GM21528 (cell line): Measurements from ENCODE around the gene GJD3.

Experiments
- ATAC-seq: cut with Tn5 transposase; IDR thresholded peaks from one replicate; pipeline ENCODE4 v1.9.1; 2021; ENCODE audit warnings: mild to moderate bottlenecking, moderate library complexity; ENCODE audit not compliant: unreplicated experiment, low FRiP score

GJD3 gene

DNA sequence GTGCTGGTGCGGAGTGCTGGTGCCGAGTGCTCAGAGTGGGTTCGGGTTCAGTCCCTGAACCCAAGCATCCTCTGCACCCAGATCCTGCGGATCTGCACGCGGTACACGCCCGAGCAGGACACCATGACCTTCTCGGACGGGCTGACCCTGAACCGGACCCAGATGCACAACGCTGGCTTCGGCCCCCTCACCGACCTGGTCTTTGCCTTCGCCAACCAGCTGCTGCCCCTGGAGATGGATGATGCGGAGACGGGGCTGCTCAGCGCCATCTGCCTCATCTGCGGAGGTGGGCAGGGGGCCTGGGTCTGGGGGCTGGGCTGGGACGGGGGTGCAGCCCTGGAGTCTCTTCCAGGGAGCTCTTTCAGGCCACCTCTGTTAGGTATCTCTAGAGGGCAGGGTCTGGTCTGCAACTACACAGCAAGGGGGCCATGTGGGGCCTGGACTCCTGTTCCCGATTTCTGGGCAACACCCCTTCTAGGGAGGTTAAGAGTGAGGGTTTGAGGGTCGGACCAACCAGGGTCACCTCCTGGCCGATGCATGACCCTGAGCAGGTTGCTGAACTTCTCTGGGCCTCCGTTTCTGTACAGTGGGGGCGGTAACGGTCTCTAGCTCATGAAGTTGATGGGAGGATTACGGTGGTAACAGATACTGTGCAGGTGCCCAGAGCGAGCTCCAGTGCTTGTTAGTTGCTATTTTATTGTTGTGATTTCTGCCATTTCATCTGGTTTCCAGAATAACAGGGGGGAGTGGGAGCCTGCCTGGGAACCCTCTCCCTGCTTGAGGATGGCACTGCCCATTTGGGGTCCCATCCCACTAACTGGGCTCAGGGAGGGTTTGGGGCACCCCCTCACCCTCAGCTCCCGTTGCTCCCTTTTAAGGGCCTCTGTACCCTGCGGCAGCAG lies 10.1 kb downstream of the GJD3 start:
- ATAC-seq = no peak

DNA sequence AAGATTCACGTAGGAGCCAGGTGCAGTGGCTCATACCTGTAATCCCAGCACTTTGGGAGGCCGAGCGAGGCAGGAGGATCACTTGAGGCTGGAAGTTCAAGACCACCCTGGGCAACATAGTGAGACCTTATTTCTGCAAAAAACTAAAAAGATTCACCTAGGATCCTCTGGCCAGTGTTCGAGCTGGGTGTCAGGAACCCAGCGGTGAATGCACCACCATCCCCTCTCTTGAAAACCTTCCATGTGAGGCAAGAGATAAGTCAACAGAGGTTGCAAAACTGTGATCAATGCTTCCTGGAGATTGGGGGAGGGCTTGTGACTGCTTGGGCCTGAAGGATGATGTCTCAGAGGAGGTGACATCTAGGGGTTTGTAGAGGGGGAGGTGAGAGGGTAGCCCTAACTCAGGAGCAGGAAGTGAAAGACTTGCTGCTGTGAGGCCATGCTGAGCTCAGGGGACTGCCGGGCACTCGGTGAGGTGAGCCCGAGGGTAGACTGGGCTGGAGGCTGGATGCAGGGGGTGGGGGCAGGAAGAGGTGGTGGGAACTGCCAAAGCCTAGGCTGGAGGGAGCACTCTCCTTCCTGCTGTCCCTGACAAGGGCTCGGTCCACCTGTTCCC lies 11.7 kb downstream of the GJD3 start:
- no peak for ATAC-seq

- no peak for ATAC-seq
Observed at GRCh38 chr17:40352237-40352778, 12.2 kb downstream of the GJD3 start.

DNA sequence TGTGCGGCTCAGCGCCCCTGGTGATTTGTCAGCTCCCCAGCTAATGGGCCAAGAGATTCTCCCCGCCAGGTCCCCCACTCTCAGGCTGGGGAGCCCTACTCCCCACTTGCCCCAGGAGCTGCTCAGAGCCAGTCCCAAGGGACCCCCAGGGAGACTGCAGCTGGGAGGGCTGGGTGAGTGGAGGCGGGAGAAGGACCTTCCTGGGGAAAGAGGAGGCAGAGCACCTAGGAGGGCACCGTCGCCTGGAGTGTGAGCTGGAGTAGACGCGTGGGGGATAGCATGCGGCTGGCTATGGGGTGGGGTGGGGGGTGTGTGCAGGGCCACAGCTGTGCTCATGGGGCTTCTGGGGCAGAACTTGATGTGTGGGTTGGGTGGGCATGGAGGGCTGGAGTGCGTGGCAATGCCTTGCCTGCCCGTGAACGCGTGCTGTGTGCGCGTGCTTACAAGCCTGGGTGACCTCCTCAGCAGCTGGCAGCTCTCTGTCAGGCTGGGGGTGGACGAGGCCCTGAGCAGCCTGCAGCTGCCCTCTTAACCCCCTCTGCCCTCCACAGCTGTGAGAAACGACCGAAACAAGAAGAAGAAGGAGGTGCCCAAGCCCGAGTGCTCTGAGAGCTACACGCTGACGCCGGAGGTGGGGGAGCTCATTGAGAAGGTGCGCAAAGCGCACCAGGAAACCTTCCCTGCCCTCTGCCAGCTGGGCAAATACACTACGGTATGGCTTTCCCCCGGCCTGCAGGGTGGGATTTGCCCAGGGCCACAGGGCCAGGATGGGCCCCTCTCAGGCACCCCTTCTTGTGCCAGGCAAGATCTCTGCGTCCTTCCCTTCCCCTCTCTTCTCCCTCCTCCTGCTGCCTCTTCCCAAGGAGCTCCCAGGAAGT lies 12.9 kb downstream of the GJD3 start:
- no peak for ATAC-seq

GRCh38 chr17:40350689-40351358 lies 13.7 kb downstream of the GJD3 start:
- no peak for ATAC-seq

- ATAC-seq = no peak
Observed at GRCh38 chr17:40349895-40350688, 14.4 kb downstream of the GJD3 start.

DNA sequence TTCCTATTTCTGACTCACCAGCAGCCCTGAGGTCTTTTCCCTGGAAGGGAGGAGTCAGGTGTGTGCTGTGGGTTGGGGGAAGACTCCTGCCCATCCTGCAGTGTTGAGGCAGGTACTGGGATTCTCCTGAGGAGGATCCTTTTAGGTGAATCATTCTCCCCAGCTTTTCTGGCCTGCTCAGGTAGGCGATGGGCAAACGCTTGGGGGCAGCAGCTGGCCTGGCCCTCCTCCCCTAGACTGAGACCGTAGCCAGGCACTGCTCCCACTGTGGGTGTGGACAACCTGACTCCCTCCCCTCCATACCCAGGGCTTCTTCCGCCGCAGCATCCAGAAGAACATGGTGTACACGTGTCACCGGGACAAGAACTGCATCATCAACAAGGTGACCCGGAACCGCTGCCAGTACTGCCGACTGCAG lies 15.1 kb downstream of the GJD3 start:
- ATAC-seq = no peak

GRCh38 chr17:40348562-40349476 lies 15.7 kb downstream of the GJD3 start:
- ATAC-seq = no peak

- ATAC-seq = no peak
Observed at GRCh38 chr17:40348136-40348504, 16.4 kb downstream of the GJD3 start.

DNA sequence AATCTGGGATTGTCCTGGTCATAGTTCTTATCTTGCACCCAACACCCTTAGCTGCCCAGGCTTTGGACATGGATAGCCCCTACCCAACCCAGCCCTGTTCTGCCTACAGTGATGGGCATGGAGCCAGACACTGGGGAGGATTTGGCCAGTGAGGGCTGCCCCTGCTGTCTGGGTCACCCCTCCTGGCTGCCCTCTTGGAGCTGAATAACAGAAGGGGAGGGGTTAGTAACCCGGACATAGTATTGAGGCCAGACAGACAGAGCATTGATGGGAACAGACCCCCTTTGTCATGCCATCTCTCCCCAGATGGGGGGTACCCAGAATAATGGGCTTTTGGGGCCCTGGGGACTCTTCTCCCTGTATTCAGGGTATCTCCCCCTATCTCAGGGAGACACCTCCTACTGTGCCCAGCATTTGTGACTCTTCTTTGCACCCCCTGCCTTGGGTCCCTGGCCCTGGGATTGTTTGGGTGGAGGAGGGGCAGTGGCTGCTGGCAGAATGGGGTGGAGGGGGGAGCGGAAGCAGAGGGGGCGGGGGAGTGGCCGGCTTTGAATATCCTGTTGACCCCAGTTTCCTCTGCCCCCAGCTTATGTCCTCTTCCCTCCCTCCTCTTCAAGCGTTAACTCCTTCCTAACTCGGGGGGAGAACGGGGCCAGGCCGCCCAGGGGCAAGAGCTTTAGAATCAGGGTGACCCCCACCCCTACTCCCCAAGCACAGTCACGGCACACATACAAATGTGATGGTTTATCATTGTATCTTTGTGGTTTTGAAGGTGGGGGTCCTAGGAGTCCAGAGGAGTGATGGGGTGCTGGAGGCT lies 17.0 kb downstream of the GJD3 start:
- ATAC-seq = no peak

DNA sequence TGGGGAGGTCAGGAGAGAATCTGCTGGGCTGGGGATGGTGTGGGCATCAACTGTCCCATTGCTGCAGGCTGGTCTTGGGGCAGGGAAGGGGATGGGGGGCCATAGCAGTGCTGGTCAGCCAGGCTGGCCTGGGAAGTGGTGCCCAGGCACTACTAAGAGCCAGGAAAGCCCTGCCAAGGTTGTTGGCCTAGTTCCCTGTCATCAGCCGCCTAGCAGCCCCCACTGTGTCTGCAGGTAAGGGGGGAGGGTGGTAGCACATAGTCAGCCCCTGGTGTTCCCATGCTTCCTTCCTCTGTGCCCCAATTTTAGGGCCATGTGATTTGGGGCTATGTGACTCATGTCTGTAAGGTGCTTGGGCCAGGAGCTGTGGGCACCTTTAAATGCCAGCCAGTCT lies 17.8 kb downstream of the GJD3 start:
- no peak for ATAC-seq

GRCh38 chr17:40345994-40346764 lies 18.4 kb downstream of the GJD3 start:
- ATAC-seq = no peak

DNA sequence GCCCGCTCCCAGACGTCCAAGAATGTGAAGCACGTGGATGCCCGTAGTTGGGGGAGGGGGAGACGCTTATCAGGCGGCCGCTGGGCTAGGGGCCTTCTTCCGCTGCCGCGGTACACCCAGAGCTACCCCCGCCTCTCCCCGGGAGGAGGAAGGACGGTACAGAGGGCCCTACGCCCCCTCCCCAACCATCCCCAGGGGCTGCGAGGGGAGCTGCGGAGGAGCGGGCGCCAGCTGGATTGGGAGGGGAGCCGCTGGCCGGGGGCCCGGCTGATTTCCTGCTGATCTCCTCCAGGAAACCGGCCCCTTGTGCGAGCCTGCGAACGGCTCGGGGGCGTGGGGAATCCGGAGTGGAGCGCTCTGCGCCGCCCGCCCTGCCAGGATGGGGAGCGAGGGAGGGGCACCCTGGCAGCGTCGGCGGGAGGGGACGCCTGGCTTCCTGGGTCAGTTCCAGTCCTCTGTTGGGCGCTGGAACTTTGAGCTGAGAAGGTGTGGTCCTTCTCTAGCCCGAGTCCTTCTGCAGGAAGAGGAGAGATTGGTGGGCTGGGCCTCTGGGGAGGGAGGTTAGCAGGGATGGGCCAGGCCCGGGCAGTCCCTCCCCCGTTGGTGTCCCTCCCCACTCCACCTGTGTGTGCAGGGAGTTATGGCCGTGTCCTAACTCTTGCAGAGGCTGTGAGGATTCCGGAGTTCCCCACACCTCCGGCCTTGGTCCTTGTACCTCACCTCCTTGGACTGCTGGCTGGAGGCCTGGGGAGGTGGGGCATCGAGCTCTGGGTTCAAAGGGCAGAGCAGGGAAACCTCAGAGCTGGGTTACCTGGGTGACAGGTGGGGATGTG lies 19.2 kb downstream of the GJD3 start:
- ATAC-seq = no peak

GRCh38 chr17:40344421-40345160 lies 19.9 kb downstream of the GJD3 start:
- no peak for ATAC-seq
